Activated T-cell treated with anti-CD3 and anti-CD28 coated beads for 48 hours (primary cell): ENCODE data around the gene CRYGN.

Source experiments
- DNase-seq: peaks from one replicate; pipeline ENCODE4 v3.0.0-alpha.2; 2020; ENCODE audit warnings: low read depth

Gene CRYGN

DNA sequence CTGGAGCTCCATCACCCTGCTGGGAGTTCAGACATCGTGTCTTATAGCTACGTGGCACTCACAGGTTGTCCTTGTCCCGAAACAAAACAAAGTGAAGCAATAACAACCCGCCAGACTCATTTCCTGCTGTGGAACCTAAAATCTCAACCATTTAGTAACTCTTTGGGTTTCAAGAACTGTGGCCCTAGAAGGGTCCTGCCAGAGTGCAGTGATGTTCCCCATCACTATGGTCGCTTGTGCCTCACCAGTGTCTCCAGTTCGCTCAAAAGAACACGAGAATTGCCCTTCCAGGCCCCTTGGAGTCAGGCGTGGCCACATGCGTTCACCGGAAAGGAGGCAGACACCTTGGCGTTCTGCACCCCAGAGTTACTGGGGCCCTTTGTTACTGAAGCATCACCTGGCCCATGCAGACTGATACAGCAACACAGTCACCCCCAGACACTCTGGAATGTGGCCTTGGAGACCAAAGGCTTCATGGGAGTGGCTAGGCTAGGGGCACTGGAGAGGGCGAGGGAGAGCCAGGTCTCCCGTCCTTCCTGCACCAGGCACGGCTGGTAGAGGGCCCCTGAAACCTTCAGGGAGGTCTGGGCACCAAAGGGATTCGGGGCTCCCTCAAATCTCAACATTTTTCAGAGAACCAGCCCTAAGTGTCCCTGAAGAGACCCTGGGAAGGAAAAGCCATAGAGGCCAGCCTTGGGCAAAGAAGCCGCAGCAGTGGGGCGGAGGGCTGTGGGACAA is 908 bp downstream of the CRYGN start:
- no peak for DNase-seq

DNA sequence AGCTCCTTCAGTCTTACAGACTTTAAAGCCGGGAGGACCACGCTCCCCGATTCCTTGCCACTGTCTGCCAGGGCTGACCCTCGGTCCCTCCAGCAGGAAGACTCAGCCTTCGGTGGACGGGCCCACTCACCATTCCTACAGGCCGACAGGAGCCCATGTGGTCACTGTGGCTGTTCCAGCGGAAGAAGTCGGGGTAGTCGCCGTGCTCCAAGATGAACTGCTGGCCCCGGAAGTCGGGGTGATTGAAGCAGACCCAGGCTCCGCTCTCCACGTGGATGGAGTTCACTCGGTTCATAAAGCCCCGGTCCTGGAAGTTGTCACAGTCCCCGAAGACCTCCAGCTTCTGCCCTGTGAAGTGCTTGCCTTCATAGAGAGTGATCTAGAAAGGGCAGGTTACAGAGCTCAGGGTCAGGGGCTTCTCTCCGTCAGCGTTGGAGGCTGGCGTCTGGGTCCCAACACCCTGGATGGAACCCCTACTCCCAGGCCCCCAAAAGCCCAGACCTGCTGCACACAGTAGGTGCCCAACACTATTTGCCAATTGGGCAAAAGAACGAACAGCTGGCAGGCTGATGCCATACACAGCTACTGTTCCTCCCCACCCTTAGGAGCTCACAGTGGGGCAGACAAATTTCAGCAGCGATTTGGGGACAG is 1.9 kb downstream of the CRYGN start:
- DNase-seq = no peak

DNA sequence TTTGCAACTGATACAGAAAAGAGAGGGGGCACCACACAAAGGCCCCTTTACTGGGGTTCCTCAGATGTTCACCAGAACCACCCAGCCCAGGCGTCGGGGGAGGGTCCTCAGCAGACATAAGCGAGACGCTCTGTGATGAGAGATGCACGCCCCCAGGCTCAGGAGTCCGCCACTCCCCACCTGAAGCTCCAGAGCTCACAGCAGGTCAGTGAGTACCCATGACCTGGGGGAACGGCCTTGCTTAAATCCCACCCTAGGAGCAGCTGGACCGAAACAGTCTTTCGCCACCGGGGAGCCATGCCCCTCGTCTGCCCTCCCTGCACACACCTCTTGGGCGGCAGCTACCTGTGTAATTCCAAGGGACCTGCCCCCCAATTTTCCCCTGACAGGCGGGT is 2.8 kb downstream of the CRYGN start:
- no peak for DNase-seq

DNA sequence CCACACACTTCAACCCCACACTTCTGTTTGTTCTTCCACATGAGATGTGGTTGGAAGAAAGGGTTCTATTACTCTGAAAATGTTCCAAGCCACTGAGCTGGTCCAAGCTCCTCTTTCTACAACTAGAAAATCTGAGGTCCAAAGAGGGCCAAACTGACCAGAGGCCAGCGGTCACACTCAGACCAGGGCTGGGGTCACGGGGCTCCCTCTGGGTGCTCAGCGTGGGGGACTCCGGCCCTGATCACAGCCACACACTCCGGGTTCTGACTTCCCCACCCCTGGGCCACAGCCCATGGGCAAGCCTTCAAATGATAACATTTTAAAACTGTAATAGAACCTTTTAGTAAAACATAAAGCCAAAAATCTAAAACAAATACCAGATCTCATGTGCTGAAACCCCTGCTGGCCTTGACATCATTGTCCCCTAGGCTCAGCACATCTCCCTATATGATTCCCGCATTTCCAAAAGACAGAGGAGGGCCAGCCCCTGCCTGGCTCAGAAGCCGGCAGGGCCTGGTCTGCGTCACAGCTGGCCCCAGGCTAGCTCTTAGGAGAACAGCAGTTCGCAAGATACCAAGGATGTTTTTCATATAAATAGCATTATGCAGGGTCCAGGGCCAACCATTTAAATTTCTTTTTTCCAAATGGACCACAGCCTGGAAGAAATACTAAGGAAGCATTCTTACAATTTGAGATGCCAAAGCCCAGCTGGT is 3.3 kb downstream of the CRYGN start:
- no peak for DNase-seq

DNA sequence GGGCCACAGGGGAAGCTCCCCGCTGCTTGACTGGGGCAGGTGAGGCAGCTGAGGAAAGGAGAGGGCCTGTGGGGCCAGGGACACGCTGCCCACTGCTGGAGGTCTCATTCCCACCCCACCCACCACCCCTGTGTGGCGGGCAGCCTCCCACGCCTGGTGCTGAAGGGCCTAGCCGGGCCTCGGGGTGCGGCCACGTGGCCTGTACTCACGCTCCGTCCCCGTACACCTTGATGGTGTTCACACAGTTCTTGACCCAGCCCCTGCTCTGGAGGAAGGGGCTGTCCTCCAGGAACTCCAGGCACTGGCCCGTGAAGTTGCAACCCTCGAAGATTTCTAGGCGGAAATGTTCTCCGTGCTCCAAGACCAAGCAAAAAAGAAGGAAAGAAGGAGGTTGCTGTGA is 4.0 kb downstream of the CRYGN start:
- DNase-seq = no peak

DNA sequence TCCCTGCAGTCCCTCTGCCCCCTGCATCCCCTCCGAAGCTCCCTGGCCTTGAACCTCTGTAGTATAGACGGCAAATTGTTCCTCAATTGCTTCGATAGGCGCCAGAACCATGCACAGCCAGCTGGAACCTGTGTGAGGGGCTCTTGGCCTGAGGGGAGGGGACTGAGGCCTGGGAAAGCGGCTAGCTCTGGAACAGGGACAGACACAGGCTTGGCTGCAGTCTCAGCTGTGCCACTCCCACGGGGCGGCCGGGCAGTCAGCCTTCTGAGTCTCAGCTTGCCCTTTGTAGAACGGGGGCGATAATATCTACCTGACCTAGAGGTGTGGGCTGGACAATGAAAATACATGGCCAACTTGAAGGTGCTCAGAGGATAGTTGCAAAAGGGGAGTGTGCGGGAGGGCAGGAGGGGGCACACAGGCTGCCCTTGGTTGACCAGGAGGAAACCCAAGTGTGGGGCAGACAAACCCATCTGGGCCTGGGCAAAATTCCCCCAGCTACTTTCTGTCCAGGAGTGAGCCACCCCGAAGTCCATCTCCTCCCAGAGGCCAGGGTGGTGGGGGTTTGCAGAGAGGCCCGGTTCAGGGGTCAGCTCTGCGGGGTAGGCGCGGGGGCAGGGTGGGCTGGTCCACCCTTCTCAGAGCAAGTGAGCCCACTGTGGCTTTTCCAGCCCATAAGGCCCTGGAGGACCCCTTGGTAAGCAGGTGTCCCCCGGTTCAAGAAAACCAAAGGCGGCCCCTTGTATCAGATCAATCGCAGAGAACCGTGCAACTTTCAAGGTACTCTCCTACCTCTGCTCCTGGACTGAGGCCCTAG is 4.6 kb downstream of the CRYGN start:
- no peak for DNase-seq

DNA sequence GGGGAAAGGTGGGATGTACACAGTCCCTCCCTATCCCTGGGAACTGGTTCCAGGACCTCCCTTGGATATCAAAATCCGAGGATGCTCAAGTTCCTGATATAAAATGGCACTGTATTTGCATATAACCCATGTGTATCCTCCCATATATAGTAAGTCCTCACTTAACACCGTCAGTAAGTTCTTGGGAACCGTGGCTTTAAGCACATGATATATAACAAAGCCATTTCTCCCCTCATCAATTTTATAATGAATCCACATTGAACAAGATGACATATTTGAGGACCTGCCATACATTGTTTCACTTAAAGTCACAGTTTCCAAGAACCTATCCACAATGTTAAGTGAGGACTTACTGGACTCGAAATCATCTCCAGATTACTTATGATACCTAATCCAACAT is 5.4 kb downstream of the CRYGN start:
- no peak for DNase-seq

DNA sequence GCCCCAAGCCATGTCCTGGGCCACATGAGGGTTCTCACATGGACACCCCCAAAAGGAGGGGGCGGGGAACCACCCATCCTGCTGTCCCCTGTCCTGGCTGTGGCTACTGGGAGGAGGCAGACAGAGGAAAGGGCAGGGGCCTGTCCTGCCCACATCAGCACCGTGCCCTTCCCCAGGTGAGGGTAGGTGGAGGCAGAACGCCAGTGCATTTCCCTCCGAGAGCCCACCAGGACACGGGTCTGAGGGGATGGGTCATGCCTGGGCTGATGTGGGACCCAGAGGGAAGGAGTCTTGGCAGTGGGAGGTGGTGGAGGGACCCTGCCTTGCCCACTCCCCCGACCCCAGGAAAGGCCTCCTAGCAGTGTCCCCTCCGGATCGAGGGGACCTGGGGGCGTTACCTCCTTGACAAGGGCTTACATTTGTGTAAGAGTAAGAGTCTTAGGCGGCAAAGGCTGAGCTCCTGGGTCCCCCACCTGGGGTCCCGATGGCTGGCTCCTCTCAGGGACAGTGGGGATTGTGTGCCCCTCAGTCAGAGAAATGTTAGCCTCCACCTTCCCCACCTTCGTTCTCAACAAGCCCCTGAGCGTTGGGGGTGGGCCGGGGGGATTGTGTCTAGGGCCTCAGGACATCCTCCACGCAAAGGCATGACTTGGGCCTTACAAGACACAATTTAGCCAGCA is 6.1 kb downstream of the CRYGN start:
- DNase-seq = no peak

DNA sequence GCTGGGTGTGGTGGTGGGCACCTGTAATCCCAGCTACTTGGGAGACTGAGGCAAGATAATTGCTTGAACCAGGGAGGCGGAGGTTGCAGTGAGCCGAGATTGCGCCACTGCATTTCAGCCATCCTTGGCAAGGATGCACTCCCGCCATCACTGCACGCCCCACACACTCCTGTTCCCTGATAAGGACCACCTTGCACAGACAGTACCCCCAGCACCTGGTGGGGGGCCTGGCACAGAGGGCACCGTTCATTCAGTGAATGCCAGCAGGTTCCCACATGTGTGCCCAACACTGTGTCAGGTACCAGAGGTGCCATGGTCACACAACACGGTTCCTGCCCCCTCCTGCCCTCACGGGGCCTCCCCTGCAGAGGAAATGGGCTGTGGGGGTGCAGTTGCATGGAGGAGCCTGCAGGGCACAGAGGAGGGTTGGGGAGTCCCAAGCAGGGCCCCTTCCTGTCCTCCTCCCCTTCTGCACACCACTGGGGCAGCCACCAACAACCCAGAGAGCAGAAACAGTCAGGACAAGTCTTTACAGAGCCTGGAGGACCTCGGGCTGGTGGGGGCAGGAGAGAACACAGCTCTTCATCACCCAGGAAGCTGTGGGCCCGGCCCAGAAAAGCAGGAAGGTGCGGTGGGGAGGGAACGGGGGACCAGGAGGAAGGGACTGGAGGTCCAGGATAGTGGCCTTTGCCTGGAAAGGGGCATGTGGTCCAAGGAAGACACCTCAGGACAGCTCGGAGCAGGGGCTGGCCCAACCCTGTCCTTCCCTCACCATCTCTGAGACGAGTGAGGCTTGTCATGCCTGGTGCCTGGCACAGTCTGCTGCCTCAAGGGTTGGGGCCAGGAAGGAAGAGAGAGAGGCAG is 7.1 kb downstream of the CRYGN start:
- peak; percentile 43 for DNase-seq

DNA sequence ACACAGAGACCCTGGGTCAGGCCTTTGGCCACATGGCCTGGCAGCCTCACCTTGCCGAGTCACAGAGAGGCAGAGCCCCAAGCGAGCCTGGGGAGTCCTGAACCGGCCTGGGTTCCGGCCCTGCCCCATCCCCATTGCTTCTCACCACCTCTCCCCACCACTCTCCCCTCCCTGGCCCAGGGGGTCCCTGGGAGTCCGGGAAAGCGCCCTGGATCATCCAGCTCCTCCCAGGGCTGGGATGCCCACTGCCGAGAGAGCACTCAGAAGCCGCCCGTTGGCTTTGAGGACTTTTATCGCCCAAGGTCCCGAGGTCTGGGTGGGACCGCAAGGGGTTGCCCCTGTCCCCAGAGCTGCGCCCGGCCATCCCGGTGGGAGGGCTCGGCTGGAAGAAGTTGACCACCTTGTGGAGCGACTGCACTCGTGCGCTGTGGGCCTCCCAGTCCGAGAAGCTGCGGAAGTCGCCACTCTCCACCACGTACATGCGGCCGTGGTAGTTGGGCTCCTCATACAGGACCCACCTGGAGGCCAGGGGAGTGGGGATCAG is 8.1 kb downstream of the CRYGN start:
- DNase-seq = no peak

DNA sequence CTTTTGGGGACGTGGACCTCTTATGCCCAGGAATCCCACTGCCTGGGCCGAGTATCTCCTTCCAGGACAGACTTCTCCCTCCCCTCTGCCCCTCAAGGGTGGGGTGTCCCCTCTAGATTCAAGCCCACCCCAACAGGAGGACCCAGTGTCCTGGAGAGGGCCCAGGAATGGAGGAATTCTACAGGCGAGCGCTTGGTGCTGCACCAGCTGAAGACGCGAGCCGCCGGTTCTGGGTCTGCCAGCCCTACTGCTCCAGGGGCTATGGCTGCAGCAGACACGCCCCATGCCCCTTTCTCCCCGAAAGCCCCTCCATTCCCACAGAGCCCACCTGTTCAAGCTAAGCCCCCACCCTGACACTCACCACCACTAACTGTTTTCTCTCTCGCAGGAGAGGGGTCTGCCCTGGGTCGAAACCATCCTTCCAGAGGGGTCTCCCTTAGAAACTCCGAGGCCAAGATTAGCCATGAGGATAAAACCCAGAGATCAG is 8.6 kb downstream of the CRYGN start:
- DNase-seq = no peak

DNA sequence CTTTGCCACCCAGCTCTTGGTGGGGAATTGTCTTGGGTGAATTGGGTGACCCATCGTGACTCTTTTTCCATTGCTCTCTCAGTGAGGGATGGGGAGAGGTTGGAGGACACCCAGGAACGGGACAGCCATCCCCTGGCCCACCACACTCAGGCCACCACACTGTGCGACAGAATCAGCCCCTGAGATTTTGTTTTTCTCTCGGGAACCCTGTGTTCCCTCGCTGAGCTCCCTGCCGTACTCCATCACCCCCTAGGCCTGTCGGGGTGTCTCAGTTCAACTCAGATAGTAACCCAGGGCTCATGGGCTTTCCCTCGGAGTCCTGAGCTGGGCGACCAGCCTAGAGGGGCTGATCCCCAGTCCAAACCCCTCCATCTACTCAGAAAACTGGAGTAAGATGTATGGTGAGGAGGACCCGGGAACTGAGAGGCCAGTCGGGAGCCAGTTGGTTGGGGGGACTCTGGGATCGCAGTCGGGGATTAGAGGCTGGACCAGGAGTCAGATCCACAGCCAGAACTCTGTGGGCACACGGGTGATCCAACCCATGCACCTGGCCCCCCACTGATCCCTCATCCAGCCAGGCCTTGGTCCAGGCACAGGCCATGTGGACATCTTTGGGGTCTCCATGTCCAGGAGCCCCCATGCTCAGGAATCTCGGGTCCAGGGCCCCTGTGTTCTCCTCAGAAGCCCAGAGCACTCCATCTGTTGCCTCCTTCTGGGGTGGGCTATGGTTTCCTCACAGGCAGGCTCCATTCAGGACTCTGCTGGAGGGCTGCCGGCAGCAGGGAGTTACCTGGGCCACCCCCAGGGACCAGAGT is 9.3 kb downstream of the CRYGN start:
- DNase-seq = no peak

DNA sequence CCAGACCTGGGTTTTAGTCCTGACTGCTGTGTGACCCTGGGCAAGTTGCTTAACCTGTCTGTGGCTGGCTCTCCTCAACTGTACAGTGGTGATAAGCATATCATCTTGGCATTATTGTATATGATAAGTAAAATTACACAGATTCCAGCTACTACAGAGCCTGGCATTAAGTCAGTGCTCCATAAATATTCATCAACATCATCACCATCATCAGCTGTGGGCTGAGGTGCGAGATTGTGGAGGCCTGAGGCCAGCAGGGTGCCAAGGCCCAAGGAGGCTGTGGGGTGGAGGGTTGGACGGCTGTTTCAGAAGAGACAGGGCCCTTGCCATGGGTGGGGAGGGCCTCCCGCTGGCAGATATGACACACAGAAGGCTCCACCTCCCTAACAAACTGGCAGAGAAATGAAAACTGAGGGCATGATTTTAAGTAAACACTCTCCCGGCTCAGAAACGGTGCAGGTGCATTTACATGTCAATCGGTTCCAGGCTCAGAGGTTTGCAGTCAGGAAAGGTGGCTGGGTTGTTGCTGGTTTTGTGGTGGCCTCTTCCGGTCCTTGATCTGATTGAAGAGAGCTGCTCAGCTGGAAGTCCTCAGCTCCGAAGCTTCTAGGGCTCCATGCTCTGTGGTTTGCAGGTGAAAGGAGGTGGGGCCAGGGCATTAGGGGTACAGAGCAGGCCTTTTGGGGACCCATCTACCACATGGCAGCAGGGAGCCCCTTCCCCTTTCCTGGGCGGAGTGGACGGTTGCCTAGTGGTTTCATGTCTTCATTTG is 10.2 kb downstream of the CRYGN start:
- no peak for DNase-seq

DNA sequence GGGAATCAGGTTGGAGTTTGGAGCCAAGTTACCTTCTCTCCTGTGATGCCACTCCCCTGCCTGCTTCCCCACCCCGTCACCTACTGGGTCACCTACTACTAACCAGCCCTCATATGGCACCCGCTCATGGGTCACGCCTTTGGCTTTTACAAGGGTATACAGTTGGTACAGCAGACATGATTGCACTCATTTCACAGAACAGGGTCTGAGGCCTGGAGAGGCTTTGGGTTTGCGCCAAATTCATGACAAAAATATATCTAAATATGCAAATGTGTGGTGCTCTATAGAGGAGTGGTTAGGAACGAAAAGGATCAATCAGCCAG is 10.7 kb downstream of the CRYGN start:
- no peak for DNase-seq

DNA sequence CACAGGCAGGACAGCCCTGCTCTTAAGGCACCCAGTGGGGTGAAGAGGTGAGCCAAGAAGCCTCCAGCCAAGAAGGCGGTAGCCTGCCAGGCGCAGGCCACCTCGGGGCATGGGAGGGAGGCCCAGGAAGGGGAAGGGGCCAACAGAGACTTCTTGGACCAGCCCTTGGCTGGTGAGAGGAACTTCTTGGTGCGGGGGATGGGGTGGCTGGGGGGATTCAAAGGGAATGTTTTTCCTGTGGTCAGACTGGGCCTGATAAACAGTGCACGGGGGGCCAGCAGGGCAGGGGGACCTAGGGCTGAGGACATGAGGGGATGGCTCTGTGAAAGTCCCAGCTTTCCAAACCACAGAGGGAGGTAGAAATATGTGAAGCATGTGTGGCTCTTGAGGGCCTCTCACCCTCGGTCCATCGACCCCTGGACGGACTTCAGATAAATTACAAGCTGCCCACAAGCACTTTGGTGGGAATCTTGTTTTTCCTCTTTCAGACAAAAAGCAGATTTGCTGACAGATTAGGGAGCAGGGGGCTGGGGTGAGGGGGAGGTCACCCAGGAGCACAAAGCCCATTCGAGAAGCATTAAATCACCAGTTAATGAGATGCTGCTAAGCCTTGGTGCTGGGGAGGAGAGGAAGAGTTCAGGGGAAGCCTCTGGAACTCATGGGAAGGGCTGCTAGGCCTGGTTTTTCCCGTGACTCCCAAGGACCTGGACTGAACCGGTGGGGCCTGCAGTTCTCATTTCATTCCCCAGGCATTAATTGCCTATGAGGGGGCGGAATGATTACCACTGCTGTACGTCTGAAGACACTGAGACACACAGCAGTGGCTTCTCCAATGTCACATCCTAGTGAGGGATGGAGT is 11.3 kb downstream of the CRYGN start:
- DNase-seq = no peak

DNA sequence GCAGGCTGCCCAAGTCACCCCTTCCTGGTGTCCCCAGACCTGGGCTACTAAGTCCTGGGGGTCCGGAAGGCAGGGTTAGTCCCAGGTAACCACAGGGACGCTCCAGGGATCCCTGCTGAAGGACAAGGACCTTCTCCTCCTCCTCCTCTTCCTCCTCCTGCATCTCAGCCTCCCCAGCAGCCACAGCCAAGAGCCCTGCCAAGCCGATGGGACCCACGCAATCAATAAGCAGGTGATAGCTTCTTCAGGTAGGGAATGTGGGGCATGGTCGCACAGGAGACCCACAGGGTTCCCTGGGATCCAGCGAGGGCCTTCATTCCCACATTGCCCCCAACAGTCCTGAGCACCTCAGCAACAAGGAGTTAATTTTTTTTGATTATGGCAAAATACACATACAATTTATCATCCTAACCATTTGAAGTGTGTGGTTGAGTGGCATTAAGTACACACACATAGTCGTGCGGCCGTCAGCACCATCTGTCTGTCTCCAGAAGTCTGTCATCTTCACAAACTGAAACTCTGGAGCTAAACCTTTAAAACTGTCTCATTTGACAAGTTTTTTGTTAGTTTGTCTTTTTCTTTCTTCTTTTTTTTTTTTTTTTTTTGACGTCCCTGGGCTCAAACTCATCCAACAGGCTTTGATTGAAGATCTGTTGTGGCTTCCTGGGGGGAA is 12.1 kb downstream of the CRYGN start:
- no peak for DNase-seq

DNA sequence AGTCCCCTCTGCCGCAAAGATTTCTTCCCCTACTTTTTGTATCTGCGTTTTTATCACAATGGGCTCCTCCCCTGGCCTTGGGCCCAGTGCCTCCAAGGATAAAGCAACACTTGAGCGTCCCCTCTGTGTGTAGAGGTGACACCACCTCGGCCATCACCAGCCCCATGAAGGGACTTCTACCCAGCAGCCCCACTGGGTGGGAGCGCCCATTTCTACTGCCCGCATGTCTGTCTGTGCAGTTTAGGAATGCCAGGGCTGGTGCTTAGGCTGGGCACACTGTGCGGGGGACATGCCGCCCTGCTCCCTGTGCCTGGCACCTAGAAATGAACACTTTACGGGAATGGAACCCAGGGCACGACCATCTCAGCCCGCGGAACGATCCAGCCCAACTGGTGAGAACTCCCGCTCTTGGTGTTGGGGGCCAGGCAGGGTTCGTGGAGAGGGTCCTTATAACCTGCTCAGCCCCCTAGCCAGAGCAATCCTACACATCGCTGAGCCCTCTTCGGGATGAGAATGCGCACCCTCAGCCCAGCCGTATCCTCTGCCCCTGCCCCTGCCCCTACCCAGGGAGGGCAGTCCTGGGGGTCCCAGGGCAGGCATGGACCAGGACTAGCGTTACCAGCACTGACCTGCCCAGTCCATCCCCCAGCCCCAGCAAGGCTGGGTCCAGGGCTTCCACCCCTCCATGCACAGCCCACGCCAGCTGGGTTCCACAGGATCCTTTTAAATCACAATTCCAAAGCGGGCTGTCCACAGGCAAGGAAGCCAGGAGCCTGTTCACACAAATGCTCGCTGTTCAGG is 12.8 kb downstream of the CRYGN start:
- DNase-seq = no peak
